Panc1 (cell line): ENCODE data around the gene SH3BP2. TPM values are rescaled to one million over a fixed set of nuclear protein-coding genes. Genes with fewer than 3 reads are reported as not detected.

Experiments
- ATAC-seq: fragments of 200-7000 bp; cut with Tn5 transposase; 2 replicates; pipeline ENCODE4 v1.9.1; 2020; ENCODE audit warnings: mild to moderate bottlenecking, moderate library complexity
- BruUV-seq: library from RNA; stranded (reverse); fragments of 400-500 nt; replicated peaks from 2 replicates; lab custom pipeline; 2021; lab: Mats Ljungman, UMichigan
- CTCF ChIA-PET: fragments of 300-600 bp; sonication (Branson Sonifier 250); formaldehyde crosslinking; loops from one replicate; lab custom pipeline; 2022; ENCODE audit warnings: antibody characterized with exemption; lab: Charles Lee
- POLR2A ChIA-PET: fragments of 300-600 bp; sonication (Branson Sonifier 250); formaldehyde crosslinking; loops from one replicate; lab custom pipeline; 2022; ENCODE audit warnings: antibody characterized with exemption; lab: Charles Lee
- DNase-seq: peaks from one replicate; pipeline ENCODE4 v3.0.0-alpha.2; 2010; ENCODE audit warnings: low read depth, low spot score
- H3K27ac ChIP-seq: 2 replicates; pipeline ENCODE4 v1.5.1; 2011; ENCODE audit warnings: mild to moderate bottlenecking, low read length, inconsistent platforms
- H3K27me3 ChIP-seq: fragments of 200-500 bp; sonication (Bioruptor generic); 2 replicates; pipeline ENCODE4 v1.6.0; 2014; ENCODE audit warnings: low read length, inconsistent platforms; ENCODE audit not compliant: control insufficient read depth, insufficient read depth
- H3K36me3 ChIP-seq: fragments of 200-500 bp; sonication (Bioruptor generic); 2 replicates; pipeline ENCODE4 v1.5.1; 2014; ENCODE audit warnings: inconsistent platforms, mild to moderate bottlenecking, low read length, moderate library complexity; ENCODE audit not compliant: control insufficient read depth, insufficient read depth
- H3K4me1 ChIP-seq: 2 replicates; pipeline ENCODE4 v1.5.1; 2011; ENCODE audit warnings: inconsistent platforms, mild to moderate bottlenecking, low read length, moderate library complexity; ENCODE audit not compliant: control insufficient read depth, insufficient read depth
- H3K4me3 ChIP-seq, 2 experiments: 2 replicates each; pipeline ENCODE4 v1.5.1; 2011 to 2012; ENCODE audit warnings: low read depth in 2 of 2, low read length in 2 of 2, mild to moderate bottlenecking in 2 of 2, inconsistent platforms in 1 of 2, moderate library complexity in 1 of 2
- H3K9me3 ChIP-seq: fragments of 200-500 bp; sonication (Bioruptor generic); 2 replicates; pipeline ENCODE4 v1.5.1; 2014; ENCODE audit warnings: low read depth, mild to moderate bottlenecking, inconsistent platforms, low read length, moderate library complexity; ENCODE audit not compliant: control insufficient read depth, insufficient read depth
- CTCF ChIP-seq: fragments of 450-650 bp; IDR thresholded peaks from 2 replicates; pipeline ENCODE4 v1.5.1; 2017; ENCODE audit warnings: mild to moderate bottlenecking
- POLR2AphosphoS5 ChIP-seq: IDR thresholded peaks from 2 replicates; pipeline ENCODE4 v1.6.1; 2012; ENCODE audit warnings: mild to moderate bottlenecking, low read depth, low read length, moderate library complexity
- SIN3A ChIP-seq: IDR thresholded peaks from 2 replicates; pipeline ENCODE4 v1.6.1; 2012; ENCODE audit warnings: low read depth, mild to moderate bottlenecking, low read length, moderate library complexity, borderline replicate concordance; ENCODE audit not compliant: insufficient read depth
- TCF7L2 ChIP-seq: IDR thresholded peaks from 2 replicates; pipeline ENCODE4 v1.6.1; 2011; ENCODE audit warnings: mild to moderate bottlenecking, low read depth, low read length, inconsistent platforms
- in situ Hi-C: cut with HindIII; loops from 2 replicates; pipeline ENCODE4 v1.10.0; 2016; ENCODE audit warnings: low sequenced_read_pairs, low pct_unique_long_range_greater_than_20kb
- intact Hi-C: fragments of 100-400 bp; cut with micrococcal nuclease; formaldehyde crosslinking; loops from one replicate; pipeline ENCODE4 v1.10.0; 2022; ENCODE audit not compliant: unreplicated experiment
- total RNA-seq: library from RNA; stranded (reverse); gene quantifications from one replicate; pipeline ENCODE4 v1.2.1, GENCODE V29; 2021; ENCODE audit not compliant: unreplicated experiment
- TF ChIP-seq, protein P1 (sequence below), 2 experiments: IDR thresholded peaks; 2 replicates each; pipeline ENCODE4 v1.6.1; 2011 to 2012; ENCODE audit warnings: low read depth in 2 of 2, control low read depth in 1 of 2, low read length in 1 of 2, mild to moderate bottlenecking in 1 of 2, moderate library complexity in 1 of 2; ENCODE audit not compliant: insufficient read depth in 1 of 2

SH3BP2 gene
- total RNA-seq, 1 experiment from 2014 or later: 93.4 TPM

- ChIA-PET POLR2A (no interaction called here), CTCF (no interaction called here)
- TF ChIP-seq SIN3A (no peak), POLR2AphosphoS5 (no peak), TCF7L2 (no peak)
- intact Hi-C loops: no loop called here
- Histone ChIP-seq H3K4me1 (peaks cover 16% of the 10 kb centered on the region), H3K27ac (no peak overlapping the region), H3K9me3 (no peaks in the 10 kb centered on the region), H3K36me3 (no peaks in the 10 kb centered on the region), H3K4me3 (no peak overlapping the region), H3K27me3 (no peaks in the 10 kb centered on the region)
- ATAC-seq (no peak), DNase-seq (no peak)
- in situ Hi-C loops: no loop called here
- no TSS peak for BruUV-seq
These were observed 73.4 kb downstream of the SH3BP2 start for GRCh38 chr4:2866160-2866861.

DNA sequence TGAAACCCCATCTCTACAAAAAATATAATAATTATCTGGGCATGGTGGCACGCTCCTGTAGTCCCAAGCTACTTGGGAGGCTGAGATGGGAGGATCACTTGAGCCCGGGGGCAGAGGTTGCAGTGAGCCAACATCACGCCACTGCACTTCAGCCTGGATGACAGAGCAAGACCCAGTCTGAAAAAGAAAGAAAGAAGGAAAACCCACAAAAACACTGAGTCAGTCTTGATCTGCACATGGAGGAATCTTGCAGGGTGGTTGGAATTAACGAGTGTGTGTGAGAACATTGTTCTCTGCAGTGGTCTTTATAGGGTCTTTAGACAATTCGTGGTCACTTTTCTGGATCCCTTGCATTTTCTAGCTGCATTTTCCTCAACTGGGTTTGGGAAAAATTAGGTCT, 74.0 kb downstream of the SH3BP2 start:
- ChIA-PET CTCF (no interaction called here), POLR2A (no interaction called here)
- intact Hi-C loops (no loop called here), in situ Hi-C loops (no loop called here)
- no peaks in the 10 kb centered on the region for H3K36me3 ChIP-seq
- no peak for DNase-seq
- no peak for TF ChIP-seq SIN3A
- TF ChIP-seq, protein P1, sequence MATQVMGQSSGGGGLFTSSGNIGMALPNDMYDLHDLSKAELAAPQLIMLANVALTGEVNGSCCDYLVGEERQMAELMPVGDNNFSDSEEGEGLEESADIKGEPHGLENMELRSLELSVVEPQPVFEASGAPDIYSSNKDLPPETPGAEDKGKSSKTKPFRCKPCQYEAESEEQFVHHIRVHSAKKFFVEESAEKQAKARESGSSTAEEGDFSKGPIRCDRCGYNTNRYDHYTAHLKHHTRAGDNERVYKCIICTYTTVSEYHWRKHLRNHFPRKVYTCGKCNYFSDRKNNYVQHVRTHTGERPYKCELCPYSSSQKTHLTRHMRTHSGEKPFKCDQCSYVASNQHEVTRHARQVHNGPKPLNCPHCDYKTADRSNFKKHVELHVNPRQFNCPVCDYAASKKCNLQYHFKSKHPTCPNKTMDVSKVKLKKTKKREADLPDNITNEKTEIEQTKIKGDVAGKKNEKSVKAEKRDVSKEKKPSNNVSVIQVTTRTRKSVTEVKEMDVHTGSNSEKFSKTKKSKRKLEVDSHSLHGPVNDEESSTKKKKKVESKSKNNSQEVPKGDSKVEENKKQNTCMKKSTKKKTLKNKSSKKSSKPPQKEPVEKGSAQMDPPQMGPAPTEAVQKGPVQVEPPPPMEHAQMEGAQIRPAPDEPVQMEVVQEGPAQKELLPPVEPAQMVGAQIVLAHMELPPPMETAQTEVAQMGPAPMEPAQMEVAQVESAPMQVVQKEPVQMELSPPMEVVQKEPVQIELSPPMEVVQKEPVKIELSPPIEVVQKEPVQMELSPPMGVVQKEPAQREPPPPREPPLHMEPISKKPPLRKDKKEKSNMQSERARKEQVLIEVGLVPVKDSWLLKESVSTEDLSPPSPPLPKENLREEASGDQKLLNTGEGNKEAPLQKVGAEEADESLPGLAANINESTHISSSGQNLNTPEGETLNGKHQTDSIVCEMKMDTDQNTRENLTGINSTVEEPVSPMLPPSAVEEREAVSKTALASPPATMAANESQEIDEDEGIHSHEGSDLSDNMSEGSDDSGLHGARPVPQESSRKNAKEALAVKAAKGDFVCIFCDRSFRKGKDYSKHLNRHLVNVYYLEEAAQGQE (IDR thresholded peaks at IDR 0.05; ENCODE audit: insufficient read depth in 1 of 2, low read depth in 2 of 2, low read length in 1 of 2): no peak
- TF ChIP-seq POLR2AphosphoS5: no peak
- no peak for TF ChIP-seq TCF7L2
- no peak for TF ChIP-seq CTCF
- H3K4me1 ChIP-seq: peaks cover 13% of the 10 kb centered on the region
- no peak overlapping the region for H3K4me3 ChIP-seq
- H3K27me3 ChIP-seq: no peaks in the 10 kb centered on the region
- no peak overlapping the region for H3K27ac ChIP-seq
- no peak for ATAC-seq
- no peaks in the 10 kb centered on the region for H3K9me3 ChIP-seq
- no TSS peak for BruUV-seq
